ENCODE data around the gene MKNK2. TPM values are rescaled to one million over a fixed set of nuclear protein-coding genes. Genes with fewer than 3 reads are reported as not detected.
"Not testable (repeated sequence)": the region's sequence is repeated elsewhere in the genome, so short reads cannot be mapped to it uniquely, and the experiment has no call there.

MKNK2 gene
- total RNA-seq, 1 donor from 2014 or later, result 190 TPM

GRCh38 chr19:2034253-2034652, 16.8 kb downstream of the MKNK2 start:
- intact Hi-C loops (cut with micrococcal nuclease), result not testable (repeated sequence)

GRCh38 chr19:2033825-2034159, 17.3 kb downstream of the MKNK2 start:
- intact Hi-C loops (cut with micrococcal nuclease), result no loop called here

GRCh38 chr19:2033115-2033824, 17.8 kb downstream of the MKNK2 start:
- intact Hi-C loops (cut with micrococcal nuclease), result no loop called here

- intact Hi-C loops (cut with micrococcal nuclease), result no loop called here
Observed at GRCh38 chr19:2032296-2032941, 18.6 kb downstream of the MKNK2 start.

- intact Hi-C loops (cut with micrococcal nuclease), result no loop called here
Observed at GRCh38 chr19:2027361-2027760, 23.7 kb downstream of the MKNK2 start.

GRCh38 chr19:2026770-2027169, 24.3 kb downstream of the MKNK2 start:
- intact Hi-C loops (cut with micrococcal nuclease), result no loop called here

GRCh38 chr19:2022289-2022688, 28.8 kb downstream of the MKNK2 start:
- intact Hi-C loops (cut with micrococcal nuclease), result no loop called here

GRCh38 chr19:2021453-2022140, 29.4 kb downstream of the MKNK2 start:
- intact Hi-C loops (cut with micrococcal nuclease), result no loop called here

- intact Hi-C loops (cut with micrococcal nuclease), result loop anchor here (1.0 to 5.0 kb wide), 4 partner anchors 34 to 134 kb away; partner anchors contain the start of genes AP3D1 and MKNK2
Observed at GRCh38 chr19:2018752-2019151, 32.3 kb downstream of the MKNK2 start.

GRCh38 chr19:2016041-2016807, 34.8 kb downstream of the MKNK2 start:
- intact Hi-C loops (cut with micrococcal nuclease), result loop anchor here (1.0 to 5.0 kb wide), 4 partner anchors 36 to 136 kb away; partner anchors contain the start of genes AP3D1, IZUMO4, MKNK2 and MOB3A

GRCh38 chr19:2015608-2015950, 35.5 kb downstream of the MKNK2 start, which contains the start of gene BTBD2:
Gene BTBD2 (minus strand): TSS chr19:2015714. CDS start chr19:2015703, 11 bp downstream.
- intact Hi-C loops (cut with micrococcal nuclease), result loop anchor here (5.0 kb wide), 3 partner anchors 37 to 137 kb away; partner anchors contain the start of genes AP3D1 and MKNK2

- intact Hi-C loops (cut with micrococcal nuclease), result loop anchor here (5.0 kb wide), 3 partner anchors 37 to 137 kb away; partner anchors contain the start of genes AP3D1 and MKNK2
Observed at GRCh38 chr19:2014731-2015607, 36.1 kb downstream of the MKNK2 start.

GRCh38 chr19:2014131-2014571, 36.9 kb downstream of the MKNK2 start:
- intact Hi-C loops (cut with micrococcal nuclease), result no loop called here

GRCh38 chr19:2013683-2013961, 37.4 kb downstream of the MKNK2 start:
- intact Hi-C loops (cut with micrococcal nuclease), result no loop called here

GRCh38 chr19:2012941-2013682, 37.9 kb downstream of the MKNK2 start:
- intact Hi-C loops (cut with micrococcal nuclease), result no loop called here

- intact Hi-C loops (cut with micrococcal nuclease), result no loop called here
Observed at GRCh38 chr19:2011169-2011568, 39.9 kb downstream of the MKNK2 start.

- intact Hi-C loops (cut with micrococcal nuclease), result no loop called here
Observed at GRCh38 chr19:2010135-2010668, 40.8 kb downstream of the MKNK2 start.

GRCh38 chr19:2003874-2004273, 47.2 kb downstream of the MKNK2 start:
- intact Hi-C loops (cut with micrococcal nuclease), result no loop called here

- intact Hi-C loops (cut with micrococcal nuclease), result no loop called here
Observed at GRCh38 chr19:1999856-2000515, 51.1 kb downstream of the MKNK2 start.

All from T-helper 2 cell treated with Interferon-gamma antibody and Interleukin-4, amounts not matched to agents 100 ng/mL and 5 ng/mL, for 36 hours (primary cell).